H1 (cell line): ENCODE results near the gene PPIG.

Experiments used
- CHD7 ChIP-seq: fragments of 300-600 bp; sonication (generic); IDR thresholded peaks from 2 replicates; pipeline ENCODE4 v1.7.1; 2012; ENCODE audit warnings: low read length, moderate library complexity, mild to moderate bottlenecking, inconsistent platforms; ENCODE audit not compliant: insufficient replicate concordance
- POLR2AphosphoS5 ChIP-seq: IDR thresholded peaks from 2 replicates; pipeline ENCODE4 v1.6.1; 2011; ENCODE audit warnings: low read depth, low read length
- RAD21 ChIP-seq, 2 experiments: IDR thresholded peaks in 1 of 2; conservative IDR thresholded peaks in 1 of 2; 2 replicates each; pipeline ENCODE4 v1.6.1; 2011; ENCODE audit warnings: low read depth in 2 of 2, low read length in 2 of 2, improper control_type of control experiment in 1 of 2, inconsistent platforms in 1 of 2, mild to moderate bottlenecking in 1 of 2, moderate library complexity in 1 of 2
- YY1 ChIP-seq: IDR thresholded peaks from 2 replicates; pipeline ENCODE4 v1.6.1; 2011; ENCODE audit warnings: low read depth, mild to moderate bottlenecking, low read length

DNA sequence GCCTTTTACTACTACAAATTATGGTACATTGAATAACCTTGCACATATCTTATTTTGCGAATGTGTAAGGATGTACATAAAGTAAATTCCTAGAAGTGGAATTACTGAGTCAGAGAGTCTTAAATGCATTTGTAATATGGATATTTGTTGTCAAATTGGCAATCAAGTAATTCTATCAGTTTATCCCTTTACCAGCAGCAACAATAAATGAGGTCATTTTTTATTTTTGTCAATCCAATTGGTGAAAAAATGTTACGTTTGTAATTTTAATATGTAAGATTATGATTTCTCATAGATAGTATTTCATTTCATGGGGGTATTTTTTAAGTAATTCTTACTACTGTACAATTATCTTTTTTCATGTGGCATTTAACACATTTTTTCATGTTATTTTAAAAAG lies 14.8 kb downstream of the PPIG start:
- TF ChIP-seq POLR2AphosphoS5, result no peak
- TF ChIP-seq CHD7, result no peak
- TF ChIP-seq RAD21 (IDR thresholded peaks at IDR 0.05 in 1 of 2, conservative IDR thresholded peaks at IDR 0.05 in 1 of 2; ENCODE audit: low read depth in 2 of 2, low read length in 2 of 2), result no peak
- TF ChIP-seq YY1, result no peak
